Body of pancreas (tissue), 4 donors: ENCODE results near the gene SUPT3H. TPM values are rescaled to one million over a fixed set of nuclear protein-coding genes. Genes with fewer than 3 reads are reported as not detected.

Experiments used
- ATAC-seq: fragments of 150-250 bp; one replicate; pipeline ENCODE4 v1.9.1; 2016
- DNase-seq, 4 donors: peaks; one replicate each; pipeline ENCODE4 v3.0.0-alpha.2; 2019
- H3K27ac ChIP-seq, 4 donors: fragments of 200-600 bp; sonication (generic); 1 replicate in 3 of 4; 2 replicates in 1 of 4; pipeline versions ENCODE4 v1.5.1 to v1.6.1; 2016 to 2019; ENCODE audit warnings: mild to moderate bottlenecking in 1 of 4, mixed read lengths in 1 of 4, moderate library complexity in 1 of 4
- H3K27me3 ChIP-seq, 2 donors: fragments of 200-600 bp; sonication (generic); one replicate each; pipeline ENCODE4 v1.6.0; 2016; ENCODE audit warnings: mild to moderate bottlenecking in 1 of 2
- H3K36me3 ChIP-seq, 2 donors: fragments of 200-600 bp; sonication (generic); replicated peaks in 1 of 2; 2 replicates each; pipeline ENCODE4 v1.5.1; 2016; ENCODE audit warnings: low read depth in 2 of 2; ENCODE audit not compliant: insufficient read depth in 1 of 2
- H3K4me1 ChIP-seq: fragments of 200-600 bp; sonication (generic); one replicate; pipeline ENCODE4 v1.6.0; 2016
- H3K4me3 ChIP-seq, 2 donors: fragments of 200-600 bp; sonication (generic); 1 replicate in 1 of 2; 2 replicates in 1 of 2; pipeline ENCODE4 v1.5.1; 2016 to 2019
- H3K9me3 ChIP-seq, 3 donors: fragments of 200-600 bp; sonication (generic); 1 replicate in 2 of 3; 2 replicates in 1 of 3; pipeline ENCODE4 v1.5.1; 2016
- POLR2A ChIP-seq, 3 donors: fragments of 450-650 bp; IDR thresholded peaks; one replicate each; pipeline ENCODE4 v1.6.1; 2016; ENCODE audit warnings: antibody characterized with exemption in 3 of 3, mild to moderate bottlenecking in 2 of 3
- WGBS, 2 donors: methylation state at CpG; one replicate each; pipeline ENCODE4 v1.1.5; 2017; 5-methylcytosine and 5-hydroxymethylcytosine counted together
- intact Hi-C: fragments of 100-400 bp; cut with DNase I; formaldehyde crosslinking; loops from one replicate; pipeline ENCODE4 v1.15.1; 2023
- total RNA-seq, 2 donors: library from RNA; depleted of rRNA; stranded (reverse); fragments of >200 nt; gene quantifications; one replicate each; pipeline ENCODE4 v1.1.0, GENCODE V29; 2016
- TF ChIP-seq, protein P1 (sequence below), 7 experiments: fragments of 450-650 bp in 4 of 7; fragments of 200-600 bp in 3 of 7; sonication (generic) in 3 of 7; IDR thresholded peaks; one replicate each; pipeline ENCODE4 v1.5.1; 2016 to 2019; ENCODE audit warnings: antibody characterized with exemption in 7 of 7

Gene SUPT3H
- total RNA-seq, 2 donors from 2014 or later: 4.9 to 6.7 TPM

DNA sequence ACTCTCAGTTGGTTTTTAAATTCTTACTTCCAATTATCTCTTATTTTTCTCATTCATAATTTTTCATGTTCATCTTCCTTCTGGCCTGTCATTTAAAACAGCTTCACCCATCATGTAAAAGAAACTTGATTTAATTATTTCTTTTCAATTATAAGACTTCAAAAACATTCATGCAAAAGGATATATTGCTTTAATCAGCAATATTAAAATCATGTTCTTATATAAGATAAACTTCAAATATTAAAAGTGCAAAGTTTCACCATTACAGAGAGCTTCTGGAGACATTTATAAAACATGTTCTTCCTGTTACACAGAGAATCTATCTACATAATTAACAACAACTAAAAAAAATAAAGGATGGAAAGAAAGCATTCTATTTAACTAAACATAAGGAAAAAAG is 446.3 kb downstream of the SUPT3H start:
- intact Hi-C loops: no loop called here
- H3K4me3 ChIP-seq: no peak overlapping the region

GRCh38 chr6:44926556-44926955 is 451.2 kb downstream of the SUPT3H start:
- H3K27me3 ChIP-seq: no peaks in the 10 kb centered on the region
- intact Hi-C loops: no loop called here
- WGBS, 2 donors: 44 to 46% methylated on average over 2 of the region's 2 CpGs
- no peak for DNase-seq
- H3K4me1 ChIP-seq: peaks cover 10% of the 10 kb centered on the region
- H3K4me3 ChIP-seq: no peak overlapping the region
- H3K36me3 ChIP-seq: no peaks in the 10 kb centered on the region
- no peaks in the 10 kb centered on the region for H3K9me3 ChIP-seq
- TF ChIP-seq POLR2A (IDR thresholded peaks at IDR 0.05): no peak
- TF ChIP-seq, protein P1, sequence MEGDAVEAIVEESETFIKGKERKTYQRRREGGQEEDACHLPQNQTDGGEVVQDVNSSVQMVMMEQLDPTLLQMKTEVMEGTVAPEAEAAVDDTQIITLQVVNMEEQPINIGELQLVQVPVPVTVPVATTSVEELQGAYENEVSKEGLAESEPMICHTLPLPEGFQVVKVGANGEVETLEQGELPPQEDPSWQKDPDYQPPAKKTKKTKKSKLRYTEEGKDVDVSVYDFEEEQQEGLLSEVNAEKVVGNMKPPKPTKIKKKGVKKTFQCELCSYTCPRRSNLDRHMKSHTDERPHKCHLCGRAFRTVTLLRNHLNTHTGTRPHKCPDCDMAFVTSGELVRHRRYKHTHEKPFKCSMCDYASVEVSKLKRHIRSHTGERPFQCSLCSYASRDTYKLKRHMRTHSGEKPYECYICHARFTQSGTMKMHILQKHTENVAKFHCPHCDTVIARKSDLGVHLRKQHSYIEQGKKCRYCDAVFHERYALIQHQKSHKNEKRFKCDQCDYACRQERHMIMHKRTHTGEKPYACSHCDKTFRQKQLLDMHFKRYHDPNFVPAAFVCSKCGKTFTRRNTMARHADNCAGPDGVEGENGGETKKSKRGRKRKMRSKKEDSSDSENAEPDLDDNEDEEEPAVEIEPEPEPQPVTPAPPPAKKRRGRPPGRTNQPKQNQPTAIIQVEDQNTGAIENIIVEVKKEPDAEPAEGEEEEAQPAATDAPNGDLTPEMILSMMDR (IDR thresholded peaks at IDR 0.05): no peak
- ATAC-seq: no peak
- H3K27ac ChIP-seq: no peak overlapping the region

More for the DNA sequence above, 446.3 kb downstream of the SUPT3H start:
- Histone ChIP-seq H3K36me3 (no peaks in the 10 kb centered on the region), H3K4me1 (no peaks in the 10 kb centered on the region), H3K27ac (no peak overlapping the region), H3K9me3 (no peaks in the 10 kb centered on the region), H3K27me3 (no peaks in the 10 kb centered on the region)
- DNase-seq (no peak), ATAC-seq (no peak)
- no peak for TF ChIP-seq POLR2A (IDR thresholded peaks at IDR 0.05)
- TF ChIP-seq, protein P1 (IDR thresholded peaks at IDR 0.05): no peak

GRCh38 chr6:44925100-44925739 is 452.5 kb downstream of the SUPT3H start:
- 13% methylated on average over 1 of the region's 1 CpG for WGBS, 2 donors
- Histone ChIP-seq H3K36me3 (no peaks in the 10 kb centered on the region), H3K4me3 (no peak overlapping the region), H3K27me3 (no peaks in the 10 kb centered on the region), H3K4me1 (peaks cover 22% of the 10 kb centered on the region), H3K27ac (no peak overlapping the region), H3K9me3 (no peaks in the 10 kb centered on the region)
- DNase-seq: peak in 1 of 4 donors; percentile 17
- ATAC-seq: peak; percentile 65
- intact Hi-C loops: no loop called here
- TF ChIP-seq, protein P1 (IDR thresholded peaks at IDR 0.05): no peak
- no peak for TF ChIP-seq POLR2A (IDR thresholded peaks at IDR 0.05)

DNA sequence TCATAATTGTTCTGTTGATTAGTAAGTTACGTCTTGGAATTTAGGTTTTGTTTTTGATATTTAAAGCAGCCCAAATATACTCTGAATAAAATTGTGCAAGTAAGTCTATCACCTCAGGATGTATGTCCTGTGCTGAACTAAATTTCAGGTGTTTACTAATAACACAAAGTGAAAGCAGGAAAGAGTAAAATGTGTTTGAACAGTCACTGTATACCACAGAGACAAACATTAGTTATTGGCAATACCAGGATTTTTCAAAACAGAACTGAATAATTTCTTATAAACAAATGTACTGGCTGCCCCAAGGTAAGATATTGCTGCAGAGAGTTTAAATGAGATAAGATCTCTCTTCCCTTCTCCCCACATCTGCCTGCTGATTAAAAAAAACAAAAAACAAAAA is 454.3 kb downstream of the SUPT3H start:
- WGBS, 2 donors: 72 to 79% methylated on average over 1 of the region's 1 CpG
- TF ChIP-seq, protein P1 (IDR thresholded peaks at IDR 0.05): no peak
- TF ChIP-seq POLR2A (IDR thresholded peaks at IDR 0.05): no peak
- Histone ChIP-seq H3K4me1 (peaks cover 22% of the 10 kb centered on the region), H3K27ac (no peak overlapping the region), H3K9me3 (no peaks in the 10 kb centered on the region), H3K4me3 (no peak overlapping the region), H3K36me3 (no peaks in the 10 kb centered on the region), H3K27me3 (no peaks in the 10 kb centered on the region)
- no peak for ATAC-seq
- intact Hi-C loops: no loop called here
- no peak for DNase-seq

DNA sequence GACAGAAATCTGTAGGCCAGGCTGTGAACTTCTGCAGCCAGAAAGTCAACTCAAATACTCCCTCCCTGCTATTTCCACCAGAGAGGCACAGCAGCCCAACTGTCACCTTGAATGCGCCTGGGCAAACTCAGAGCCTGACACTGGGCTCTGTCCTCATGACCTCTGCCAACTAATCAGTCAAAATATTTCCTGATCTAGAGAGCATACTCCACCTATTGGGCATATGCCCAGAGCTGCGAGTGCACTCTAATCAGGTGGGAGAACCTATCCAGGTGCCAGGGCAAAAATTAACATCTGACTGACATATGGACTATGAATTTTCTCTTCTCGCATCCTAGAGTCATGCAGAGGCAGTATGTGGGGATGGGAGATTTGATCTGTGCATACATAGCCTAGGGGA is 455.9 kb downstream of the SUPT3H start:
- ATAC-seq (peak; percentile 88), DNase-seq (peak; percentile 67 to 81 (median 74))
- TF ChIP-seq, protein P1 (IDR thresholded peaks at IDR 0.05): peak in 4 of 7 experiments; percentile 22 to 29 (median 25)
- TF ChIP-seq POLR2A (IDR thresholded peaks at IDR 0.05): no peak
- Histone ChIP-seq H3K27ac (no peak overlapping the region), H3K36me3 (no peaks in the 10 kb centered on the region), H3K27me3 (no peaks in the 10 kb centered on the region), H3K4me1 (peaks cover 22% of the 10 kb centered on the region), H3K9me3 (no peaks in the 10 kb centered on the region), H3K4me3 (no peak overlapping the region)
- WGBS, 2 donors: 12 to 15% methylated on average over 3 of the region's 3 CpGs
- intact Hi-C loops: no loop called here
